ENCODE results near the gene PRG2.

PRG2 gene

GRCh38 chr11:57394203-57394965, 3.9 kb upstream of the PRG2 start:
- no peak for DNase-seq

- DNase-seq = no peak
Observed at GRCh38 chr11:57392763-57393105, 2.3 kb upstream of the PRG2 start.

- no peak for DNase-seq
Observed at GRCh38 chr11:57392066-57392762, 1.8 kb upstream of the PRG2 start.

- no peak for DNase-seq
Observed at GRCh38 chr11:57391539-57391938, 1.1 kb upstream of the PRG2 start.

GRCh38 chr11:57391111-57391510, 661 bp upstream of the PRG2 start:
- no peak for DNase-seq

- DNase-seq = peak; percentile 11
Observed at GRCh38 chr11:57387289-57388030, 3.0 kb downstream of the PRG2 start.

GRCh38 chr11:57386178-57386940, 4.1 kb downstream of the PRG2 start:
- no peak for DNase-seq

GRCh38 chr11:57380975-57381374, 9.5 kb downstream of the PRG2 start, which contains the start of gene PRG3:
PRG3 (minus strand) TSS chr11:57381150; CDS start chr11:57380708, 442 bp downstream.
- no peak for DNase-seq

GRCh38 chr11:57379732-57380131, 10.7 kb downstream of the PRG2 start:
- DNase-seq = peak; percentile 11

GRCh38 chr11:57378186-57378585, 12.3 kb downstream of the PRG2 start:
- no peak for DNase-seq

GRCh38 chr11:57377107-57377506, 13.3 kb downstream of the PRG2 start:
- DNase-seq = no peak

- DNase-seq = no peak
Observed at GRCh38 chr11:57376095-57377090, 14.1 kb downstream of the PRG2 start.

GRCh38 chr11:57375490-57375889, 15.0 kb downstream of the PRG2 start:
- DNase-seq = no peak

GRCh38 chr11:57374966-57375365, 15.5 kb downstream of the PRG2 start:
- DNase-seq = no peak

- DNase-seq = no peak
Observed at GRCh38 chr11:57373146-57373545, 17.3 kb downstream of the PRG2 start.

GRCh38 chr11:57370941-57371340, 19.5 kb downstream of the PRG2 start:
- DNase-seq = no peak

GRCh38 chr11:57370251-57370650, 20.2 kb downstream of the PRG2 start:
- no peak for DNase-seq

- no peak for DNase-seq
Observed at GRCh38 chr11:57368845-57369232, 21.6 kb downstream of the PRG2 start.

GRCh38 chr11:57368106-57368844, 22.2 kb downstream of the PRG2 start:
- DNase-seq = no peak

GRCh38 chr11:57364851-57365660, 25.4 kb downstream of the PRG2 start:
- DNase-seq = no peak

All from fibroblast of upper back skin (primary cell).